PFSK-1 (cell line): Measurements from ENCODE around the gene SNAI1.

Source experiments
- SIN3A ChIP-seq: IDR thresholded peaks from 2 replicates; pipeline ENCODE4 v1.6.1; 2012; ENCODE audit warnings: mild to moderate bottlenecking, low read length, moderate library complexity, borderline replicate concordance; ENCODE audit not compliant: insufficient read depth
- TAF1 ChIP-seq: IDR thresholded peaks from 2 replicates; pipeline ENCODE4 v1.6.1; 2012; ENCODE audit warnings: low read length, control low read depth, borderline replicate concordance; ENCODE audit not compliant: insufficient read depth
- TF ChIP-seq, protein P1 (sequence below), 2 experiments: IDR thresholded peaks; 2 replicates each; pipeline versions ENCODE4 v1.6.1 to v1.8.0; 2011 to 2012; ENCODE audit warnings: low read depth in 2 of 2, low read length in 2 of 2, control low read depth in 1 of 2, inconsistent platforms in 1 of 2, mild to moderate bottlenecking in 1 of 2, moderate library complexity in 1 of 2; ENCODE audit not compliant: insufficient read depth in 1 of 2

DNA sequence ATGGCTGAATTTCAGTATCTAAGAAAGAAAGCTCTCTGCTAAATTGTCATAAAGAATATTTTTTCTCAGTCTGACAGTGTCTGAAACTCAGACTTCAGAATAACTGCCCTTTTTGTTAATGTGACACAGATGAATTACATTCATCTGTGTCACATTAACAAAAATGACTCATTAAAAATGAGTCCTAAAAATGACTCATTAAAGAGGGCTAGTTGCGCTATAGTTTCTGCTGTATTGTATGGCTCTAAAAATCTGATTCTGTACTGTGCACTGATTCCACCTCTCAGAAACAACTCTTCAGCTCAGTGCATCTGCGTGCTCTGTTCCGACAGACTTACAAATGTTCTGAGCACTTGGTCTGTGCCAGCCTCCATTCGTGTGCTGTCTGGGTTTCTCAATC, 31.6 kb upstream of the SNAI1 start:
- no peak for TF ChIP-seq TAF1
- no peak for TF ChIP-seq SIN3A
- TF ChIP-seq, protein P1, sequence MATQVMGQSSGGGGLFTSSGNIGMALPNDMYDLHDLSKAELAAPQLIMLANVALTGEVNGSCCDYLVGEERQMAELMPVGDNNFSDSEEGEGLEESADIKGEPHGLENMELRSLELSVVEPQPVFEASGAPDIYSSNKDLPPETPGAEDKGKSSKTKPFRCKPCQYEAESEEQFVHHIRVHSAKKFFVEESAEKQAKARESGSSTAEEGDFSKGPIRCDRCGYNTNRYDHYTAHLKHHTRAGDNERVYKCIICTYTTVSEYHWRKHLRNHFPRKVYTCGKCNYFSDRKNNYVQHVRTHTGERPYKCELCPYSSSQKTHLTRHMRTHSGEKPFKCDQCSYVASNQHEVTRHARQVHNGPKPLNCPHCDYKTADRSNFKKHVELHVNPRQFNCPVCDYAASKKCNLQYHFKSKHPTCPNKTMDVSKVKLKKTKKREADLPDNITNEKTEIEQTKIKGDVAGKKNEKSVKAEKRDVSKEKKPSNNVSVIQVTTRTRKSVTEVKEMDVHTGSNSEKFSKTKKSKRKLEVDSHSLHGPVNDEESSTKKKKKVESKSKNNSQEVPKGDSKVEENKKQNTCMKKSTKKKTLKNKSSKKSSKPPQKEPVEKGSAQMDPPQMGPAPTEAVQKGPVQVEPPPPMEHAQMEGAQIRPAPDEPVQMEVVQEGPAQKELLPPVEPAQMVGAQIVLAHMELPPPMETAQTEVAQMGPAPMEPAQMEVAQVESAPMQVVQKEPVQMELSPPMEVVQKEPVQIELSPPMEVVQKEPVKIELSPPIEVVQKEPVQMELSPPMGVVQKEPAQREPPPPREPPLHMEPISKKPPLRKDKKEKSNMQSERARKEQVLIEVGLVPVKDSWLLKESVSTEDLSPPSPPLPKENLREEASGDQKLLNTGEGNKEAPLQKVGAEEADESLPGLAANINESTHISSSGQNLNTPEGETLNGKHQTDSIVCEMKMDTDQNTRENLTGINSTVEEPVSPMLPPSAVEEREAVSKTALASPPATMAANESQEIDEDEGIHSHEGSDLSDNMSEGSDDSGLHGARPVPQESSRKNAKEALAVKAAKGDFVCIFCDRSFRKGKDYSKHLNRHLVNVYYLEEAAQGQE (IDR thresholded peaks at IDR 0.05; ENCODE audit: insufficient read depth in 1 of 2, low read depth in 2 of 2, low read length in 2 of 2): no peak
